ENCODE results near the gene MOCOS.
A peak's percentile ranks its signal among the peaks of the same experiment; 100 is the strongest.

The MOCOS gene

GRCh38 chr18:36279001-36279400 is 91.7 kb downstream of the MOCOS start:
- no peak for DNase-seq

GRCh38 chr18:36281936-36282335 is 94.6 kb downstream of the MOCOS start:
- DNase-seq, result peak; percentile 26 to 43

- no peak for DNase-seq
Measured at GRCh38 chr18:36283448-36283847, 96.2 kb downstream of the MOCOS start.

- DNase-seq, result no peak
Measured at GRCh38 chr18:36284268-36284667, 97.0 kb downstream of the MOCOS start.

- DNase-seq, result peak; percentile 69 to 76
Measured at GRCh38 chr18:36284671-36285295, 97.5 kb downstream of the MOCOS start.

- no peak for DNase-seq
Measured at GRCh38 chr18:36287653-36288052, 100.4 kb downstream of the MOCOS start.

GRCh38 chr18:36288689-36289088 is 101.4 kb downstream of the MOCOS start:
- DNase-seq, result no peak

- DNase-seq, result no peak
Measured at GRCh38 chr18:36294031-36294430, 106.7 kb downstream of the MOCOS start.

GRCh38 chr18:36295214-36295613 is 107.9 kb downstream of the MOCOS start:
- no peak for DNase-seq

GRCh38 chr18:36295880-36296301 is 108.6 kb downstream of the MOCOS start:
- DNase-seq, result no peak

GRCh38 chr18:36296650-36297416 is 109.5 kb downstream of the MOCOS start:
- DNase-seq, result peak; percentile 12 to 72

- peak in 1 of 2 experiments; percentile 59 for DNase-seq
Measured at GRCh38 chr18:36297417-36298125, 110.3 kb downstream of the MOCOS start, which contains the start of gene FHOD3. TSS of gene FHOD3 (plus strand) at chr18:36297713. CDS start at chr18:36297836, 123 bp downstream.

GRCh38 chr18:36298126-36298741 is 110.9 kb downstream of the MOCOS start:
- DNase-seq, result peak in 1 of 2 experiments; percentile 35

- DNase-seq, result no peak
Measured at GRCh38 chr18:36299015-36299414, 111.7 kb downstream of the MOCOS start.

- no peak for DNase-seq
Measured at GRCh38 chr18:36300211-36300610, 112.9 kb downstream of the MOCOS start.

GRCh38 chr18:36301884-36302283 is 114.6 kb downstream of the MOCOS start:
- DNase-seq, result no peak

- DNase-seq, result no peak
Measured at GRCh38 chr18:36302676-36303075, 115.4 kb downstream of the MOCOS start.

GRCh38 chr18:36303211-36303844 is 116.0 kb downstream of the MOCOS start:
- DNase-seq, result no peak

GRCh38 chr18:36304723-36305122 is 117.4 kb downstream of the MOCOS start:
- no peak for DNase-seq

GRCh38 chr18:36305375-36305774 is 118.1 kb downstream of the MOCOS start:
- no peak for DNase-seq

- DNase-seq, result no peak
Measured at GRCh38 chr18:36307513-36307912, 120.2 kb downstream of the MOCOS start.

GRCh38 chr18:36308711-36309435 is 121.6 kb downstream of the MOCOS start:
- no peak for DNase-seq

Measured in NCI-H446 (cell line).